Measurements from ENCODE around the gene BCAS1.

Gene BCAS1

GRCh38 chr20:54103067-54103761, 32.8 kb upstream of the BCAS1 start:
- peak; percentile 56 for DNase-seq (ENCODE audit: low read depth)

DNA sequence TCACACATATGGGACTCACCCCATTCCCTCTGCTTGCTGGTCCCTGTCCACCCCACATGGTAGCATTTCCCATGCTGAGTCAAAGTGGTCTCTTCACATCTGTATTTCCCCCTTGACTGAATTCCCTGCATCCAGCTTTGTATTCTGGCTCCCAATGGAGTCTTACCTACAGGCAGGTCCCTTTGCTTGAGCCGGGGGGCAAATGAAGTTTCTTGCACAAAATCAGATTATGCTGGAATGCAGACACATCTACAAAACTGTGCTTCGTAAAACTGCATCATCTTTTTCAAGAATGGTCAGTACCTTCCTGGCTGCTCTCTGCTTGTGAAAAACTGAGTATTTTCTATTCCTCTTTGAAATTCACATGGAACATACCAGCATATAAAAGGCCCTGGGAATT, 32.1 kb upstream of the BCAS1 start:
- no peak for DNase-seq (ENCODE audit: low read depth)

DNA sequence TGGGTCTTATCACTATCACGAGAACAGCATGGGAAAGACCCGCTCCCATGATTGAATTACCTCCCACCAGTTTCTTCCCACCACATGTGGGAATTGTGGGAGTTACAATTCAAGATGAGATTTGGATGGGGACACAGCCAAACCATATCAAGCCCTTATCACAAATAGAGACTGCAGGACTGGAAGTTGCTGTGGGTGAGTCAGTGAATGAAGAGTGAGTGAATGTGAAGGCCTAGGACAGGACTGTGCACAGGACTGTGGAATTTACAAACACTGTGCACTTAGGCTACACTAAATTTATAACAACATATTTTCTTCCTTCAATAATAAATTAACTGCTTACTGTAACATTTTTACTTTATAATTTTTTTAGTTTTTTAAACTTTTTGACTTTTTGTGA, 30.2 kb upstream of the BCAS1 start:
- no peak for DNase-seq (ENCODE audit: low read depth)

GRCh38 chr20:54099894-54100293, 29.5 kb upstream of the BCAS1 start:
- no peak for DNase-seq (ENCODE audit: low read depth)

GRCh38 chr20:54098047-54098446, 27.7 kb upstream of the BCAS1 start:
- DNase-seq (ENCODE audit: low read depth) = no peak

DNA sequence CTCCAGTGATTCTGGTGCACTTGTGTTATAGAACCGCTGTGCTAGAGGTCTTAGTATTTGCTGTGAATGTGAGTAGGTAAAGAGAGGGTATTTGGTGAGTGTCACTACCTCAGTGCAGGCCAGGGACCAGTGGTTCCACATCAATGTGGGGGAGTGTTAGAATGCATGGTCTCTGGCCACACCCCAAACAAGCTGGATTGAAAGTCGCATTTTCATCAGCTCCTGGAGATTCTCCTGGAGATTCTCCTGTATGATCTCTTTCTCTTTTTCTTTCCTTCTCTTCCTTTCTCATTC, 26.8 kb upstream of the BCAS1 start:
- no peak for DNase-seq (ENCODE audit: low read depth)

DNA sequence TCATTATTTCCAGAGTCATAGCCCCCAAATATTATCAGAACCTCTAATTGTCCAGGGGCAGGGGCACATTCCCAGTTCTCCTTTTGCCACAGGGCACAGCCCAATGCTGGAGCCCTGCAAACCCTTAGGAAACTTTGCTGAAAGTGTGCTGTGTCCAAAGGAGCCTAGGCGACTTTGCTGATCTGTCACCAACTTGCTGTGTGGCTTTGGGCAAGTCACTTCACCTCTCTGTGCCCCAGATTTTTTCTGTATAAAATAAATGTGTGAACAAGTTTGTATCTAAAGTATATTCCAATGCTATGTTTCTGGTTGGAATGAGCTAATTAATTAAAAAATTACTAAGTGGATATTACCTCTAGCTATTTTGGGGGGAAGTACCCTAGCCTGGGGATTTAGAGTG, 25.4 kb upstream of the BCAS1 start:
- no peak for DNase-seq (ENCODE audit: low read depth)

DNA sequence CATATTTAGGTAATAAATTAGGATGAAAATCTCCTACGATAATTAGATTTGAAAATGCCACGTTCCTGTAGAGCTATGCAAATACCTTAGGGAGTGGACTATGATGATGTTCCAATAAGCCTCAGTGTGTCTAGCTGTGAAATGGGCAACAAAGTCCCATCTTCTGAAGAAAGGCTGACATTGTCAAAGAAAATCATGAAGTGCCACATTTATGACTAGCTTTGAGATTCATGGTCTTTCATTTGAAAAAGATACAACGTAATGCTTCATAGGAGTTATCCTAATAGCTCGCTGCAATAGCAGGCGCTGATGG, 23.8 kb upstream of the BCAS1 start:
- no peak for DNase-seq (ENCODE audit: low read depth)

DNA sequence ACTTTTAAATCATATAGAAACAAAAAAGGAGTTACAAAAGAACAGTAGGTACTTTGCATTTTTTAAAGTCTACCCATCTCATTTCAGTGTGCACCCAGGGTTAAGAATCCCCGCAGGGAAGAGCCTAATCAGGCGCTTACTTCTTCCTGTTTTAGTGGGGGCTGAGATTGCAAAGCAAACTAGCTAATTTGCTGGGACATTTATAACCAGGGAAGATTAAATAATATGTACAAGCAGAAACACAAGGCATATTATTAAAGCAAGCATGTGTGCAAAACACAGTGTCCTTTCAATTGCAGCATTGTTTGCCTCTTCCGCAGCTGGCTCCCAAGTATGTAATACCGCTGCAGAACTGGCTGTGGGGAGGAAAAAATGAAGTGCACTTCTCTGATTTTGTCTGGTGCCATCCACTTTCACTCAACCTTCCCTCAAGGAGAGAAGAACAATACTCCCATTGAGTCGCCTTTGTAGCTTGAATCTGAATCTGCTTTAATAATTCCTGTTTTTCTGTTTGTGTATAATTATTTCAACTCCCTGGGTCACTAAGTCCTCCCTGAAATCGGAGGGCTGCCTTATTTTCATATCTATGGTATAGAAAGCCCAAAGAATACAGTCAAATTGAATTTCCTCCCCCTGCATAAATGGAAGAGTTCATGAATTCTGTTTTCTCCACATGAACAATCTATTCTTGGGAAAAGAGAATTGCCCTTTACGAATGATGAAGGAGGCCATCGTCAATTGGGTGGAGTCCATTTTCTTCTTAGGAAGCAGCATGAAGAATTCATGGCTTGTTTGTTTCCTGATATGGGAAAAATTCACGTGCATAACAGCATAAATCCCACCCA, 23.3 kb upstream of the BCAS1 start:
- no peak for DNase-seq (ENCODE audit: low read depth)

DNA sequence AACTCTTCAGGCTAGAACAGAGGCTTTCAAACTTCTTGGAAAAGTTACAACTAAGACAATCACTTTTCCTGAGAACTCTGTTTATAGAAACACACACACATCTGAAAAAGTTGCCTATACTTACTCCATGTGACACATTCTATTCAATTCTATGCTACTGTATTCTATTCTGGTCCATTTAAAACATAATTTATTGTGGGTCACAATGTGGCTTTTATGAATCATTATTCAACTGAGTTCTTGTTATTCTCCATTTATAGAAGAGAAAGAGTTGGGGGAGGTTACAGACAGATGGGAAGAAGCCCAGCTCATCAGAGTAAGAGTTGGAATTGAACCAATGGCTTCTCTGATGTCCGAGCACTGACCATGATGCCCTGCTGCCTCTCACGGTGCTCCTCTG, 21.6 kb upstream of the BCAS1 start:
- DNase-seq (ENCODE audit: low read depth) = no peak

GRCh38 chr20:54091120-54091480, 20.7 kb upstream of the BCAS1 start:
- DNase-seq (ENCODE audit: low read depth) = no peak

- DNase-seq (ENCODE audit: low read depth) = no peak
Observed at GRCh38 chr20:54090230-54091119, 20.1 kb upstream of the BCAS1 start.

DNA sequence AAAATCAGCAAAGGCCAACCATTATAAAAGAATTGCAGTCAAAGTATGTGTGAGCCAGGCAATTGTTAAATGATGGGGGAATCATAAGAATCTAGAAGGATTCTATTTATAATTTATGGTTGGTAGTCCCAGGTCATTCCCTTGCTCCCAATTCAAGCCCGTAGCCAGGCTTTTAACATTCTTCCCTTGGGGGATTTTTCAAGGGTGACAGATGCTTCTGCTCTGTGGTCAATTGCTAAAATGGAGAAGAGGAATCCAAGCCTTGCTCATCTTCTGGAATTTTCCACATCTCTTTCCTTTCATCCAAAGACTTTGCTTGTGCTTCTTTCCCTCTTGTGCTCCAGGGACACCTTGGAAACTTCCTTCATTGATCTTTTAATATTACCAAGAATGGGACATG, 18.0 kb upstream of the BCAS1 start:
- DNase-seq (ENCODE audit: low read depth) = no peak

GRCh38 chr20:54086507-54087039, 16.2 kb upstream of the BCAS1 start:
- DNase-seq (ENCODE audit: low read depth) = no peak

DNA sequence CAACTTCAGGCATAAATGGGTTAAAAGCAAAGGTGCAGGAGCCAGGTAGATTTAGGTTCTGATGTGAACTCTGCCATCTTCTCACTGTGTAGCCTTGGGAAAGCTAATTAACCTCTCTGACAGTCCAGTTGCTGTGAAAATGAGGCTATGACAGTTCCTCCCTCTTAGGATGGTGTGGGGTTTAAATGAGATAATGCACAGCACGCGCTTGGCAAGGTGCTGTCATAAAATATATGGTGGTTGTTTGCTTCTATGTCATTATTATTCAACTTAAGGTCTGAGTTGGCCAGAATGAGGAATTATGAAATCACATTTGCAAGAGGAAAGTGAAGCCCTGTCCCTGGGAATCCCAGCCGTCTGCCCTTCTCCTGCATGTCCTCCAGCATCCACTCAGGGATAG, 15.5 kb upstream of the BCAS1 start:
- DNase-seq (ENCODE audit: low read depth) = no peak

DNA sequence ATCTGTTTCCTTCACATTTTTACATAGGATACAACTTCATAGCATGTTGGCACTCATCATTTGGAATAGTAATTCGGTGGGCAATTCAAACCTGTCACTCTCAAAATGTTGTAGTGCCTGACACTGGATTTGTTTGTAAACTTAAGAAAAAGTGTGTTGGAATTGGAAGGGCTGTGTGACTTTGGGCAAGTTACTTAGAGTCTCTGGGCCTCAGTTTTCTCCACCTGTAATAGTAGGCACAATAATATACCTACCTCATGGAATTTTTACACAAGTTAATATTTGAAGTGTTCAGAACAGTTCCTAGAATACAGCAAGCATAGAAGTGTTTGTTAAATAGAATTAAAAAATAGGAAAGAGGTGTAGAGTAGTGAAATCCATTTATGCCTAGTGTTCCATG, 15.0 kb upstream of the BCAS1 start:
- no peak for DNase-seq (ENCODE audit: low read depth)

GRCh38 chr20:54084727-54085388, 14.5 kb upstream of the BCAS1 start:
- no peak for DNase-seq (ENCODE audit: low read depth)

- DNase-seq (ENCODE audit: low read depth) = no peak
Observed at GRCh38 chr20:54084193-54084592, 13.8 kb upstream of the BCAS1 start.

GRCh38 chr20:54083459-54083858, 13.1 kb upstream of the BCAS1 start:
- DNase-seq (ENCODE audit: low read depth) = no peak

GRCh38 chr20:54082100-54082499, 11.7 kb upstream of the BCAS1 start:
- no peak for DNase-seq (ENCODE audit: low read depth)

- no peak for DNase-seq (ENCODE audit: low read depth)
Observed at GRCh38 chr20:54079652-54080051, 9.3 kb upstream of the BCAS1 start.

- DNase-seq (ENCODE audit: low read depth) = no peak
Observed at GRCh38 chr20:54078296-54078984, 8.0 kb upstream of the BCAS1 start.
